Raji (cell line): Measurements from ENCODE around the gene AMZ2.
A peak's percentile ranks its signal among the peaks of the same experiment; 100 is the strongest.

Experiments used
- POLR2A ChIP-seq: IDR thresholded peaks from 2 replicates; pipeline ENCODE4 v1.6.1; 2011; ENCODE audit warnings: low read depth, low read length, control low read depth; ENCODE audit not compliant: insufficient read depth

The AMZ2 gene

GRCh38 chr17:68247445-68248198 is at the start of gene AMZ2:
Gene AMZ2 (plus strand): TSS chr17:68248043. CDS start chr17:68250188, 2,145 bp downstream.
- peak; percentile 95 for TF ChIP-seq POLR2A

- no peak for TF ChIP-seq POLR2A
Measured at GRCh38 chr17:68198931-68199836, 48.7 kb upstream of the AMZ2 start.

GRCh38 chr17:68199837-68200688 is 47.8 kb upstream of the AMZ2 start:
- TF ChIP-seq POLR2A, result no peak

GRCh38 chr17:68200689-68201417 is 47.0 kb upstream of the AMZ2 start:
- TF ChIP-seq POLR2A, result 0 out of 2 replicates have a peak, but pooled peaks have one; percentile 22

- TF ChIP-seq POLR2A, result no peak
Measured at GRCh38 chr17:68204736-68205135, 43.1 kb upstream of the AMZ2 start.

- TF ChIP-seq POLR2A, result peak; percentile 74
Measured at GRCh38 chr17:68205251-68205807, 42.5 kb upstream of the AMZ2 start.

GRCh38 chr17:68205808-68206720 is 41.8 kb upstream of the AMZ2 start:
- peak; percentile 74 for TF ChIP-seq POLR2A

GRCh38 chr17:68207651-68208253 is 40.1 kb upstream of the AMZ2 start:
- TF ChIP-seq POLR2A, result no peak

- no peak for TF ChIP-seq POLR2A
Measured at GRCh38 chr17:68210570-68211315, 37.1 kb upstream of the AMZ2 start.

- no peak for TF ChIP-seq POLR2A
Measured at GRCh38 chr17:68221786-68222185, 26.1 kb upstream of the AMZ2 start.

- TF ChIP-seq POLR2A, result peak; percentile 36; the same call in 1 of the 2 replicates
Measured at GRCh38 chr17:68222606-68223005, 25.2 kb upstream of the AMZ2 start.
